Upper lobe of left lung (tissue), 4 donors: Measurements from ENCODE around the gene PTPN1.

ENCODE experiments used
- POLR2A ChIP-seq, 4 donors: fragments of 450-650 bp; IDR thresholded peaks; one replicate each; pipeline ENCODE4 v1.5.1; 2016 to 2017; ENCODE audit warnings: antibody characterized with exemption in 4 of 4, mild to moderate bottlenecking in 2 of 4
- POLR2AphosphoS5 ChIP-seq, 2 donors: sonication (generic); formaldehyde crosslinking; IDR thresholded peaks; one replicate each; pipeline ENCODE4 v1.5.1; 2017; ENCODE audit warnings: antibody characterized with exemption in 2 of 2
- TF ChIP-seq, protein P1 (sequence below), 6 experiments: fragments of 450-650 bp in 4 of 6; fragments of 200-600 bp in 2 of 6; sonication (generic) in 2 of 6; IDR thresholded peaks; one replicate each; pipeline ENCODE4 v1.5.1; 2016 to 2019; ENCODE audit warnings: antibody characterized with exemption in 6 of 6

DNA sequence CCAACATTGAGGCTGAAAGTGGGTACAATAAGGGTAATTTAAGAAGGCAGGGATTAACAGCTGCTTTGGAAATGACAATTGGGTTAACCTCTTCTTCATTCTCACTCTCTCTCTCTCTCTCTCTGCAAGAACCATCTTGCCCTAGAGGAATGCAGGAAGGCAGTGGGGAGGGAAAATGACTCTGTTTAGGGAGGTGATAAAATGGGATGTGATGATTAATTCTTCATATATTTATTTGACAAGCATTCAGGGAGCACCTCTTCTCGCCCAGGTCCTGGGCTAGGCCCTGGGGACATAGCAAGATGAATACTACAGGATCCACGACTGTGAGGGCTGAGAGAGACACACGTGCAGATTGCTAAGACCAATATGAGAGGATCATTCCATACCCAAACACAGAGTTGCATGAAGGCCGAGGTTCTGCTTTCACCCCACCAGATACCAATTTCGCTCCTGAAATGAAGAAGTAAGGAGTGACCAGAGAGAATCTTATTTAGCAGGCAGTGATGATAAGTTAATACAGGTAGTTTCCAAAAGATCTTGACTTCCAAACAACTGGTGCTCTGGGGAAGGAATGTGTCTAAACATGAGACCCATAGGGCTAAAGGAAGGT is 13.3 kb upstream of the PTPN1 start:
- TF ChIP-seq, protein P1, sequence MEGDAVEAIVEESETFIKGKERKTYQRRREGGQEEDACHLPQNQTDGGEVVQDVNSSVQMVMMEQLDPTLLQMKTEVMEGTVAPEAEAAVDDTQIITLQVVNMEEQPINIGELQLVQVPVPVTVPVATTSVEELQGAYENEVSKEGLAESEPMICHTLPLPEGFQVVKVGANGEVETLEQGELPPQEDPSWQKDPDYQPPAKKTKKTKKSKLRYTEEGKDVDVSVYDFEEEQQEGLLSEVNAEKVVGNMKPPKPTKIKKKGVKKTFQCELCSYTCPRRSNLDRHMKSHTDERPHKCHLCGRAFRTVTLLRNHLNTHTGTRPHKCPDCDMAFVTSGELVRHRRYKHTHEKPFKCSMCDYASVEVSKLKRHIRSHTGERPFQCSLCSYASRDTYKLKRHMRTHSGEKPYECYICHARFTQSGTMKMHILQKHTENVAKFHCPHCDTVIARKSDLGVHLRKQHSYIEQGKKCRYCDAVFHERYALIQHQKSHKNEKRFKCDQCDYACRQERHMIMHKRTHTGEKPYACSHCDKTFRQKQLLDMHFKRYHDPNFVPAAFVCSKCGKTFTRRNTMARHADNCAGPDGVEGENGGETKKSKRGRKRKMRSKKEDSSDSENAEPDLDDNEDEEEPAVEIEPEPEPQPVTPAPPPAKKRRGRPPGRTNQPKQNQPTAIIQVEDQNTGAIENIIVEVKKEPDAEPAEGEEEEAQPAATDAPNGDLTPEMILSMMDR (IDR thresholded peaks at IDR 0.05): no peak
- TF ChIP-seq POLR2A (IDR thresholded peaks at IDR 0.05): no peak
- TF ChIP-seq POLR2AphosphoS5 (IDR thresholded peaks at IDR 0.05): no peak
